Lower leg skin (tissue), 3 donors: Measurements from ENCODE around the gene CTIF.

Experiments used
- CTCF ChIP-seq, 3 donors: fragments of 450-650 bp; IDR thresholded peaks; one replicate each; pipeline ENCODE4 v1.5.1; 2016; ENCODE audit warnings: antibody characterized with exemption in 3 of 3, mild to moderate bottlenecking in 3 of 3, moderate library complexity in 2 of 3
- POLR2A ChIP-seq, 2 donors: fragments of 450-650 bp; IDR thresholded peaks; one replicate each; pipeline ENCODE4 v1.6.1; 2016 to 2017; ENCODE audit warnings: antibody characterized with exemption in 2 of 2, mild to moderate bottlenecking in 1 of 2, moderate library complexity in 1 of 2

- no peak for TF ChIP-seq CTCF (IDR thresholded peaks at IDR 0.05)
- TF ChIP-seq POLR2A (IDR thresholded peaks at IDR 0.05), result no peak
Measured at GRCh38 chr18:48535956-48536355, 2.9 kb upstream of the CTIF start.
